GM21723 (cell line): ENCODE data around the gene TNNT1.
A peak's percentile ranks its signal among the peaks of the same experiment; 100 is the strongest.
"Not testable (repeated sequence)": the region's sequence is repeated elsewhere in the genome, so short reads cannot be mapped to it uniquely, and the experiment has no call there.

Experiments
- ATAC-seq: cut with Tn5 transposase; IDR thresholded peaks from one replicate; pipeline ENCODE4 v1.9.1; 2021; ENCODE audit warnings: mild to moderate bottlenecking, moderate library complexity; ENCODE audit not compliant: unreplicated experiment

Gene TNNT1

DNA sequence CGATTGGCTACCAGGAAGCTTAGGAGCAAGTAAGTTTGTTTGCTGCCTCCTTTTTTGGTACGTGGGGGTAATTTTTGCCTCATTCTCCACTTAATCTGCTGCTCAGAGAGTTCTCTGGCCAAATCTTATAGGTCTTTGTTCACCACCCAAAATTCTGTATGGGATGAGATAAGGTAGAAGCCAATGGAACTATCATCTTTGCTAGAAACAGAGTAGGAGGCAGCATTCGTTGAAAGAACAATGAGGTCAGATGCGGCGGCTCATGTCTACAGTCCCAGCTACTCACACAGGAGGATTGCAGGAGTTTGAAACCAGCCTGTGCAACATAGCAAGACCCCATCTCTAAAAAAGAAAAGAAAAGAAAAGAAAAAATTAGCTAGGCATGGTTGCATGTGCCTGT, 22.4 kb upstream of the TNNT1 start:
- no peak for ATAC-seq

GRCh38 chr19:55169136-55169535, 20.1 kb upstream of the TNNT1 start:
- no peak for ATAC-seq

- ATAC-seq, result peak; percentile 82
Measured at GRCh38 chr19:55166530-55167268, 17.7 kb upstream of the TNNT1 start, which contains the start of gene DNAAF3. Gene DNAAF3 (minus strand): TSS chr19:55166613. CDS start chr19:55166413, 200 bp downstream.

DNA sequence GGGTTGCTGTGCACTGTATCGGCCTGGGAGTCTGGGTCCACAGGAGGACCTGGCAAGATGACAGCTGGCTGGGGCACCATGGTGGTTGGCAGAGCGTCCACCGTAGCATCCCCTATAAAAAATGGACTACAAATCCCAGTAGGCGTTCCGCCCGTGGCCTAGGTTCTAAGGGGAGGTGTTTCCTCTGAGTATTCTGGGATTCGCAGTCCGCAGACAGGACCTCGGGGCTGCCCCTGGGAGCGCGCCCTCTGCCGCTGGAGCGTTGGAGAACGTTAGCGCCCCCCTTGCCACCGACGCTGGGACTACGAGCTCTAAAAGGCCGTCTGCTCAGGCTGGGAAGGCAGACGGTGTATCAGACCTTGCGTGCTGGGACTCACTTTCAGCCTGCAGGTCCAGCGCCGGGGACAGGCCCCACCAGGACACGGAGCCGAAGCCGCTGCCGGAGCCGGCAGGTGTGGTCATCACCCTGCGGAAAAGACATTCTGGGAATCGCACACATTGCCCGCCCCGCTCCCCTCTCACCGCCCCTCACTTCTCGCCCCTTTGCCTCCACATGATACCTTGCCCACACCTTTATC, 17.0 kb upstream of the TNNT1 start:
- no peak for ATAC-seq

- ATAC-seq, result no peak
Measured at GRCh38 chr19:55161571-55162322, 12.7 kb upstream of the TNNT1 start.

DNA sequence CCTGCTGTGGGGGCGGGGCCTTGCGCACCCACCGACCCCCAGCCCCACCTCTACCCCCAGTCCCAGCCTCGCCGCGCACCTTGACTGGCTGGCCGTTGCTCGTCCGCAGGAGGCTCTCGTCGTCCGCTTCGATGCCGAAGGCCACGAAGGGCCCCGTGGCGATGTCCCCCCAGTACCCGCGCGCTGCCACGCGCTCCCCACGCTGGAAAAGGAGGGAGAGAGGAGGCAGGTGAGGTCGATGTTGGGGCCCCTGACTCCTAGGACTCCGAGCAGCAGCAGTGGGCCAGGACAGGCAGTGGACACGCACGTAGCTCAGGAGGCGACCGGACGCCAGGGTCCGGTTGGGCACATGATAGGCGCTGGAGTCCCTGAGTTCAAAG, 12.0 kb upstream of the TNNT1 start:
- ATAC-seq, result no peak

DNA sequence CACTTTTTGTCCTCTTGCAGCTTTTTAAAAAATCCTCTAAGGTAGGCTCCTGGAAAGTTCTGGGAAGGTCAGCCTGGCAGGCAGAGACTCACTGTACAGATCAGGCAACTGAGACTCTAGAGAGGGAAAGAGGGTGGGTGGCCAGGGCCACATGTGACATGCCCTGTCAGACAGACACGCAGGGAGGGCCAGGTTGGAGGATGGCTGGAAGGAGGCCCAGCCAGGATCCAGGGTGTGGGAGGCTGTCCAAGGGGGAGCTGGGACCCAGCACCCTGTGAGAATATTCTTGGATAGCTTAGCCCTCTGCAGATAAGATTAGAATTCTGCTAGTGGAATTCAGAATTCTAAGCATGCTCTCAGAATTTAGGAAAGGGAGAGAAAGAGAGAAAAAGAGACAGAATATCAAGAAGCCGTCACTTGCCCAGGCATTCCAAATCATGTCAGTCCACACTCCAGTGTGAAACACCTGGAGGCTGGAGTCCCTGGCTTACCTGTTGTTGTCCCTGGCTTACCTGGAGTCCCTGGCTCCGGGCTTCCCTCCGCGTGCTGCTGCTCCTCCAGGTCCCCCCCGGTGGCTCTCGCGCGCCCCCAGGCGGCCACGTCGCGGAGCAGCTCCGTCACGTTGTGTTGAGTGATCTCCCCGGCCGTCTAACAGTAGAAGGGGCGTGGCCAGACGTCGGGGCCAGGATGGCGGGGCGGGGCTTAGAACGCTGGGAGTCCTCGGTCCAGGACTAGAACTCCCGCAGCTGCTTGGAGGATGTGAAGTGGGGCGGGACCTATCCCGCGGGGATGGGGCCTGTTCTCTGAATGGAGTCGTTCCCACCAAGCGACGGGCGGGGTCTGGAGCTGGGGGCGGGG, 11.4 kb upstream of the TNNT1 start:
- no peak for ATAC-seq

GRCh38 chr19:55158848-55159749, 10.1 kb upstream of the TNNT1 start:
- no peak for ATAC-seq

DNA sequence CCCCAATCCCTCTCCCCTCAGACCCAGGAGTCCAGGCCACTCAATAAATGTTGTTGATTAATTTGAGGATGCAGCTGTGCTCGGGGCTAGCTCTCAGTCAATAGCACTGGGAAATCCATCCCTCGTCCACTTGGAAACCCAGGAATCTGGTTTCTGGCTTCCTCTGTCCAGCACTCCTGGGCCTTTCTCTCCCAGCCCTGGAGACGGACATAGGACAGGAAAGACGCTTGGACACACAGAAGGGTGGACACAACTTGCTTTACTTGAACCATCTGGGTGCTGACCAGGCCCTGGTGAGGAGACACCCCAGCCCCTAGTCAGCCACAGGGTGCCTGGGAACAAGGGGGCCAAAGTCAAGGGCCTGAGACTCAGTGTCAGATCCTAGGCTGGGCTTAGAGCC, 9.4 kb upstream of the TNNT1 start:
- ATAC-seq, result no peak

- ATAC-seq, result no peak
Measured at GRCh38 chr19:55157064-55157908, 8.3 kb upstream of the TNNT1 start, which contains the start of gene TNNI3. Gene TNNI3 (minus strand): TSS chr19:55157732. CDS start chr19:55157589, 143 bp downstream.

- no peak for ATAC-seq
Measured at GRCh38 chr19:55156202-55157063, 7.4 kb upstream of the TNNT1 start.

GRCh38 chr19:55155784-55156183, 6.8 kb upstream of the TNNT1 start:
- ATAC-seq, result not testable (repeated sequence)

DNA sequence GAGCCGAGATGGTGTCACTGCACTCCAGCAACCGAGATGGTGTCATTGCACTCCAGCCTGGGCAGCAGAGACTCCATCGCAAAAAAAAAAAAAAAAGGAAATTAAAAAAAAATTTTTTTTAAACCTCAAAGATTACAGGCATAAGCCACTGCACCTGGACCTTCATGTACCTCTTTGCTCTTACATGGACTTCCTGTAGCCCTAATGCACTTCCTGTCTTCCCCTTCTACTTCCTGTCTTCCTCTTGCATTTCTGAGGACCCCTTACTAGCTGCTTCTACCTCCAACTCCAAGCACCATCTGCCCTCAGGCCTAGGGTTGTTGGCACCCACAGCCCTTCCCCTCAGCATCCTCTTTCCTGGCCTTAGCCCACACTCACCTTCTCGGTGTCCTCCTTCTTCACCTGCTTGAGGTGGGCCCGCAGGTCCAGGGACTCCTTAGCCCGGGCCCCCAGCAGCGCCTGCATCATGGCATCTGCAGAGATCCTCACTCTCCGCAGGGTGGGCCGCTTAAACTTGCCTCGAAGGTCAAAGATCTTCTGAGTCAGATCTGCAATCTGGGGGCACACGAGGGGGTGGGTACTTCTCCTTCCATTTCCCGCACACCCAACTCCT, 4.8 kb upstream of the TNNT1 start:
- no peak for ATAC-seq

DNA sequence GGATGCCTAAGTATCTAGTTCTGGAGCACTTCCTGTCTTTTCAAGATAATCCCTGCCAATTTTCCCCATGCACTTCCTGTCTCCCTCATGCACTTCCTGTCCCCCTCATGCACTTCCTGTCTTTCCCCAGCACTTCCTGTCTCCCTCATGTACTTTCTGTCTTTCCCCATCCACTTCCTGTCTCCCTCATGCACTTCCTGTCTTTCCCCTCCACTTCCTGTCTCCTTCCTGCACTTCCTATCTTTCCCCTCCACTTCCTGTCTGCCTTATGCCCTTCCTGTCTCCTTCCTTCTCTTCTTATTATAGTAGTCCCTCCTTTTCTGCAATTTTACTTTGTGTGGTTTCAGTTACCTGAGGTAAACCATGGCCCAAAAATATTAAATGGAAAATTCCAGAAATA, 3.0 kb upstream of the TNNT1 start:
- no peak for ATAC-seq

DNA sequence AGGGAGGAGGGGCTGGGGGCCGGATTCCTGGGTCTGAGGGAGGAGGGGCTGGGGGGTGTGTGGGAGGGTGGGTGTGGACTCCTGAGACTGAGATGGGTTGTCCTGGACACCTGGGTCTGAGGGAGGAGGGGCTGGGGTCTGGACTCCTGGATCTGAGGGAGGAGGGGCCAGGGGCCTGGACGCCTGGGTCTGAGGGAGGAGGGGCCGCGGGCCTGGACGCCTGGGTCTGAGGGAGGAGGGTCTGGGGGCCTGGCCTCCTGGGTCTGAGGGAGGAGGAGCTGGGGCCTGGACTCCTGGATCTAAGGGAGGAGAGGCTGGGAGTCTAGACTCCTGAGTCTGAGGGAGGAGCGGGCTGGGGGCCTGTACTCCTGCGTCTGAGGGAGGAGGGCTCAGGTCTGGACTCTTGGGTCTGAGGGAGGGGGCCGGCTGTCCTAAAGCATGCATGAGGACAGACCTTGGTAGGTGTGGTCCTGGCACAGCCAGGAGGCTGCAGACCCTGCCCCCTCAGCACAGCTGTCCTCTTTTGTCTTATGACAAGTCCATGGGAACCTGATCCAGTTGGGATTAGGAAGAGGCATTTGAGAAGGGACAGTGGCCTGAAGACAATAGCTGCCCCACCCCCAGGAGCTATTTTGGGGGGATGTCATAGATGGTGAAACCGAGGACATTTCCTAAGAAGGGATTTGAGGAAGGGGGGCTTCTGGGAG, 1.3 kb downstream of the TNNT1 start:
- ATAC-seq, result no peak

GRCh38 chr19:55146705-55147273, 2.2 kb downstream of the TNNT1 start:
- no peak for ATAC-seq
